ENCODE results near the gene PLEKHJ1. TPM values are rescaled to one million over a fixed set of nuclear protein-coding genes. Genes with fewer than 3 reads are reported as not detected.

Gene PLEKHJ1
- total and polyA plus RNA-seq, 2 of the 13 experiments (the other 11 are each of a cell fraction or from before 2014, with no cell fraction given) = 70.5 to 130 TPM

GRCh38 chr19:2273356-2274184, 37.4 kb upstream of the PLEKHJ1 start (continued):
- TF ChIP-seq ZNF879 (CRISPR knock-in tag; IDR thresholded peaks at IDR 0.05) = no peak
- TF ChIP-seq, protein P1, sequence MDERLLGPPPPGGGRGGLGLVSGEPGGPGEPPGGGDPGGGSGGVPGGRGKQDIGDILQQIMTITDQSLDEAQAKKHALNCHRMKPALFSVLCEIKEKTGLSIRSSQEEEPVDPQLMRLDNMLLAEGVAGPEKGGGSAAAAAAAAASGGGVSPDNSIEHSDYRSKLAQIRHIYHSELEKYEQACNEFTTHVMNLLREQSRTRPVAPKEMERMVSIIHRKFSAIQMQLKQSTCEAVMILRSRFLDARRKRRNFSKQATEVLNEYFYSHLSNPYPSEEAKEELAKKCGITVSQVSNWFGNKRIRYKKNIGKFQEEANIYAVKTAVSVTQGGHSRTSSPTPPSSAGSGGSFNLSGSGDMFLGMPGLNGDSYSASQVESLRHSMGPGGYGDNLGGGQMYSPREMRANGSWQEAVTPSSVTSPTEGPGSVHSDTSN (CRISPR knock-in tag; IDR thresholded peaks at IDR 0.05) = no peak
- TF ChIP-seq ZNF414 (CRISPR knock-in tag; IDR thresholded peaks at IDR 0.05) = peak; percentile 22; the same call in 1 of the 2 replicates
- TF ChIP-seq ZNF614 (CRISPR knock-in tag; IDR thresholded peaks at IDR 0.05; ENCODE audit: borderline replicate concordance) = peak; percentile 82; the same call in 1 of the 2 replicates
- TF ChIP-seq MBD4 (IDR thresholded peaks at IDR 0.05; ENCODE audit: borderline replicate concordance, low read length) = no peak
- 0 out of 2 replicates have a peak, but pooled peaks have one; percentile 31 for TF ChIP-seq BHLHE40 (IDR thresholded peaks at IDR 0.05; ENCODE audit: low read length)
- TF ChIP-seq ZNF800 (CRISPR knock-in tag; IDR thresholded peaks at IDR 0.05) = peak; percentile 47; the same call in 1 of the 2 replicates
- TF ChIP-seq SIN3A (IDR thresholded peaks at IDR 0.05; ENCODE audit: borderline replicate concordance, low read depth, low read length) = peak; percentile 32; the same call in 1 of the 2 replicates
- peak; percentile 33 for TF ChIP-seq RARA (CRISPR knock-in tag; IDR thresholded peaks at IDR 0.05)
- 0 out of 2 replicates have a peak, but pooled peaks have one; percentile 13 for TF ChIP-seq ZFP90 (CRISPR knock-in tag; IDR thresholded peaks at IDR 0.05; ENCODE audit: borderline replicate concordance)
- TF ChIP-seq, protein P2, sequence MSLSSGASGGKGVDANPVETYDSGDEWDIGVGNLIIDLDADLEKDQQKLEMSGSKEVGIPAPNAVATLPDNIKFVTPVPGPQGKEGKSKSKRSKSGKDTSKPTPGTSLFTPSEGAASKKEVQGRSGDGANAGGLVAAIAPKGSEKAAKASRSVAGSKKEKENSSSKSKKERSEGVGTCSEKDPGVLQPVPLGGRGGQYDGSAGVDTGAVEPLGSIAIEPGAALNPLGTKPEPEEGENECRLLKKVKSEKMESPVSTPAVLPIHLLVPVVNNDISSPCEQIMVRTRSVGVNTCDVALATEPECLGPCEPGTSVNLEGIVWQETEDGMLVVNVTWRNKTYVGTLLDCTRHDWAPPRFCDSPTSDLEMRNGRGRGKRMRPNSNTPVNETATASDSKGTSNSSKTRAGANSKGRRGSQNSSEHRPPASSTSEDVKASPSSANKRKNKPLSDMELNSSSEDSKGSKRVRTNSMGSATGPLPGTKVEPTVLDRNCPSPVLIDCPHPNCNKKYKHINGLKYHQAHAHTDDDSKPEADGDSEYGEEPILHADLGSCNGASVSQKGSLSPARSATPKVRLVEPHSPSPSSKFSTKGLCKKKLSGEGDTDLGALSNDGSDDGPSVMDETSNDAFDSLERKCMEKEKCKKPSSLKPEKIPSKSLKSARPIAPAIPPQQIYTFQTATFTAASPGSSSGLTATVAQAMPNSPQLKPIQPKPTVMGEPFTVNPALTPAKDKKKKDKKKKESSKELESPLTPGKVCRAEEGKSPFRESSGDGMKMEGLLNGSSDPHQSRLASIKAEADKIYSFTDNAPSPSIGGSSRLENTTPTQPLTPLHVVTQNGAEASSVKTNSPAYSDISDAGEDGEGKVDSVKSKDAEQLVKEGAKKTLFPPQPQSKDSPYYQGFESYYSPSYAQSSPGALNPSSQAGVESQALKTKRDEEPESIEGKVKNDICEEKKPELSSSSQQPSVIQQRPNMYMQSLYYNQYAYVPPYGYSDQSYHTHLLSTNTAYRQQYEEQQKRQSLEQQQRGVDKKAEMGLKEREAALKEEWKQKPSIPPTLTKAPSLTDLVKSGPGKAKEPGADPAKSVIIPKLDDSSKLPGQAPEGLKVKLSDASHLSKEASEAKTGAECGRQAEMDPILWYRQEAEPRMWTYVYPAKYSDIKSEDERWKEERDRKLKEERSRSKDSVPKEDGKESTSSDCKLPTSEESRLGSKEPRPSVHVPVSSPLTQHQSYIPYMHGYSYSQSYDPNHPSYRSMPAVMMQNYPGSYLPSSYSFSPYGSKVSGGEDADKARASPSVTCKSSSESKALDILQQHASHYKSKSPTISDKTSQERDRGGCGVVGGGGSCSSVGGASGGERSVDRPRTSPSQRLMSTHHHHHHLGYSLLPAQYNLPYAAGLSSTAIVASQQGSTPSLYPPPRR (CRISPR knock-in tag; IDR thresholded peaks at IDR 0.05; ENCODE audit: borderline replicate concordance) = peak; percentile 44; the same call in 1 of the 2 replicates
- no peak for TF ChIP-seq ARNTL (CRISPR knock-in tag; IDR thresholded peaks at IDR 0.05)
- peak; percentile 70; the same call in 1 of the 2 replicates for TF ChIP-seq ETV6 (CRISPR knock-in tag; conservative IDR thresholded peaks at IDR 0.05)
- TF ChIP-seq HDAC2 (CRISPR knock-in tag; IDR thresholded peaks at IDR 0.05) = 0 out of 2 replicates have a peak, but pooled peaks have one; percentile 22
- TF ChIP-seq ZNF841 (CRISPR knock-in tag; IDR thresholded peaks at IDR 0.05; ENCODE audit: borderline replicate concordance) = 0 out of 2 replicates have a peak, but pooled peaks have one; percentile 16
- TF ChIP-seq MZF1 (CRISPR knock-in tag; IDR thresholded peaks at IDR 0.05; ENCODE audit: borderline replicate concordance) = no peak
